Measurements from ENCODE around the gene MAGED2.

DNA sequence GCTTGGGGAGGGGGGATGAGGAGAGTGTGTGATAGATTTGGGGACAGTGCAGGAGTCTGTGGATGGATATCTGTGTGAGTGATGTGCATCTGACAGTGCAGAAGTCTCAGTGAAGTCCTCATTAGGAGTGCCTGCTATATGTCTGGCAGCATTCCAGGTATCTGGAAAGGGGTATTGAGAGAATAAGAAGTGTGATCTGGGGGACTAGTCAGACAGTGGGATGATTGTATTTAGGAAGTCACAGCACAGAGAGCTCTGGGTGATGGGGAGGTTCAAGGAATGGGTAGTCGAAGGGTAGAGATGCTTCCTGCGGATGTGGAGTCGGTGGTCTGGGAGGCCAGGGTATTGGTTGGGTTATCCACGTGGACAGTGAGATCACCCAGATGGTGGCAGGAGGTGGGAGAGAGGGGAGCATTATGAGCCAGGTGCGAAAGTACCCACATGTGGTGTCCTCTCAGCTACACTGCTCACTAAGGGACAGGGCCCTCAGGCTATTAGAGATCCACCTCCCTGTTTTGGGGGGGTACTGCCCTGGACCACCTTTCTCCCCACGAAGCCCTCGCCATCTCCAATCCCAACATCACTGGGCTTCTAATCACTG lies 9.8 kb downstream of the MAGED2 start:
- TF ChIP-seq RELA (CRISPR knock-in tag; IDR thresholded peaks at IDR 0.05; ENCODE audit: borderline replicate concordance) = no peak
- TF ChIP-seq, protein P1, sequence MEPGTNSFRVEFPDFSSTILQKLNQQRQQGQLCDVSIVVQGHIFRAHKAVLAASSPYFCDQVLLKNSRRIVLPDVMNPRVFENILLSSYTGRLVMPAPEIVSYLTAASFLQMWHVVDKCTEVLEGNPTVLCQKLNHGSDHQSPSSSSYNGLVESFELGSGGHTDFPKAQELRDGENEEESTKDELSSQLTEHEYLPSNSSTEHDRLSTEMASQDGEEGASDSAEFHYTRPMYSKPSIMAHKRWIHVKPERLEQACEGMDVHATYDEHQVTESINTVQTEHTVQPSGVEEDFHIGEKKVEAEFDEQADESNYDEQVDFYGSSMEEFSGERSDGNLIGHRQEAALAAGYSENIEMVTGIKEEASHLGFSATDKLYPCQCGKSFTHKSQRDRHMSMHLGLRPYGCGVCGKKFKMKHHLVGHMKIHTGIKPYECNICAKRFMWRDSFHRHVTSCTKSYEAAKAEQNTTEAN (CRISPR knock-in tag; IDR thresholded peaks at IDR 0.05) = no peak
- no peak for TF ChIP-seq TEAD4 (CRISPR knock-in tag; IDR thresholded peaks at IDR 0.05)
- TF ChIP-seq, protein P2, sequence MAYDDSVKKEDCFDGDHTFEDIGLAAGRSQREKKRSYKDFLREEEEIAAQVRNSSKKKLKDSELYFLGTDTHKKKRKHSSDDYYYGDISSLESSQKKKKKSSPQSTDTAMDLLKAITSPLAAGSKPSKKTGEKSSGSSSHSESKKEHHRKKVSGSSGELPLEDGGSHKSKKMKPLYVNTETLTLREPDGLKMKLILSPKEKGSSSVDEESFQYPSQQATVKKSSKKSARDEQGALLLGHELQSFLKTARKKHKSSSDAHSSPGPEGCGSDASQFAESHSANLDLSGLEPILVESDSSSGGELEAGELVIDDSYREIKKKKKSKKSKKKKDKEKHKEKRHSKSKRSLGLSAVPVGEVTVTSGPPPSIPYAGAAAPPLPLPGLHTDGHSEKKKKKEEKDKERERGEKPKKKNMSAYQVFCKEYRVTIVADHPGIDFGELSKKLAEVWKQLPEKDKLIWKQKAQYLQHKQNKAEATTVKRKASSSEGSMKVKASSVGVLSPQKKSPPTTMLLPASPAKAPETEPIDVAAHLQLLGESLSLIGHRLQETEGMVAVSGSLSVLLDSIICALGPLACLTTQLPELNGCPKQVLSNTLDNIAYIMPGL (CRISPR knock-in tag; IDR thresholded peaks at IDR 0.05) = no peak
- TF ChIP-seq, protein P3, sequence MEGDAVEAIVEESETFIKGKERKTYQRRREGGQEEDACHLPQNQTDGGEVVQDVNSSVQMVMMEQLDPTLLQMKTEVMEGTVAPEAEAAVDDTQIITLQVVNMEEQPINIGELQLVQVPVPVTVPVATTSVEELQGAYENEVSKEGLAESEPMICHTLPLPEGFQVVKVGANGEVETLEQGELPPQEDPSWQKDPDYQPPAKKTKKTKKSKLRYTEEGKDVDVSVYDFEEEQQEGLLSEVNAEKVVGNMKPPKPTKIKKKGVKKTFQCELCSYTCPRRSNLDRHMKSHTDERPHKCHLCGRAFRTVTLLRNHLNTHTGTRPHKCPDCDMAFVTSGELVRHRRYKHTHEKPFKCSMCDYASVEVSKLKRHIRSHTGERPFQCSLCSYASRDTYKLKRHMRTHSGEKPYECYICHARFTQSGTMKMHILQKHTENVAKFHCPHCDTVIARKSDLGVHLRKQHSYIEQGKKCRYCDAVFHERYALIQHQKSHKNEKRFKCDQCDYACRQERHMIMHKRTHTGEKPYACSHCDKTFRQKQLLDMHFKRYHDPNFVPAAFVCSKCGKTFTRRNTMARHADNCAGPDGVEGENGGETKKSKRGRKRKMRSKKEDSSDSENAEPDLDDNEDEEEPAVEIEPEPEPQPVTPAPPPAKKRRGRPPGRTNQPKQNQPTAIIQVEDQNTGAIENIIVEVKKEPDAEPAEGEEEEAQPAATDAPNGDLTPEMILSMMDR (IDR thresholded peaks at IDR 0.05) = no peak

Data from WTC11 (cell line).